Caco-2 (cell line): ENCODE results near the gene NEU1. TPM values are rescaled to one million over a fixed set of nuclear protein-coding genes. Genes with fewer than 3 reads are reported as not detected.

Experiments
- BruUV-seq: library from RNA; stranded (reverse); fragments of 400-500 nt; replicated peaks from 2 replicates; lab custom pipeline; 2021; lab: Mats Ljungman, UMichigan
- CTCF ChIA-PET: fragments of 300-600 bp; sonication (Branson Sonifier 250); formaldehyde crosslinking; loops from one replicate; lab custom pipeline; 2022; ENCODE audit warnings: antibody characterized with exemption; lab: Charles Lee
- POLR2A ChIA-PET: fragments of 300-600 bp; sonication (Branson Sonifier 250); formaldehyde crosslinking; loops from one replicate; lab custom pipeline; 2022; ENCODE audit warnings: antibody characterized with exemption; lab: Charles Lee
- DNase-seq, 2 experiments: peaks; one replicate each; pipeline versions ENCODE4 v3.0.0 to v3.0.0-alpha.2; 2020 to 2022
- H3K27me3 ChIP-seq: replicated peaks from 2 replicates; pipeline ENCODE4 v1.6.0; 2011; ENCODE audit warnings: low read length; ENCODE audit not compliant: control insufficient read depth, insufficient read depth
- H3K36me3 ChIP-seq: 2 replicates; pipeline ENCODE4 v1.5.1; 2011; ENCODE audit warnings: low read length; ENCODE audit not compliant: control insufficient read depth, insufficient read depth
- H3K4me1 ChIP-seq: fragments of 250-450 bp; sonication (Bioruptor Pico); 2 replicates; pipeline ENCODE4 v1.5.1; 2020; ENCODE audit warnings: mild to moderate bottlenecking
- H3K4me3 ChIP-seq: 2 replicates; pipeline ENCODE4 v1.5.1; 2011; ENCODE audit warnings: low read depth, mild to moderate bottlenecking, control low read depth, low read length
- H3K9me3 ChIP-seq: fragments of 250-450 bp; sonication (Bioruptor Pico); 2 replicates; pipeline ENCODE4 v1.5.1; 2020; ENCODE audit warnings: mild to moderate bottlenecking, moderate library complexity
- H3K27ac Mint-ChIP-seq: one replicate; pipeline ENCODE4 v1.8.0; 2022; ENCODE audit warnings: mixed read lengths; ENCODE audit not compliant: unreplicated experiment
- H3K27me3 Mint-ChIP-seq: one replicate; pipeline ENCODE4 v1.8.0; 2022; ENCODE audit warnings: mixed read lengths; ENCODE audit not compliant: insufficient read depth, unreplicated experiment
- H3K36me3 Mint-ChIP-seq: one replicate; pipeline ENCODE4 v1.8.0; 2022; ENCODE audit warnings: mild to moderate bottlenecking, mixed read lengths; ENCODE audit not compliant: insufficient read depth, unreplicated experiment
- H3K4me1 Mint-ChIP-seq: one replicate; pipeline ENCODE4 v1.8.0; 2022; ENCODE audit warnings: low read depth, mixed read lengths; ENCODE audit not compliant: unreplicated experiment
- H3K4me3 Mint-ChIP-seq: one replicate; pipeline ENCODE4 v1.8.0; 2022; ENCODE audit warnings: mild to moderate bottlenecking, moderate library complexity, mixed read lengths; ENCODE audit not compliant: unreplicated experiment
- H3K9me3 Mint-ChIP-seq: one replicate; pipeline ENCODE4 v1.8.0; 2022; ENCODE audit warnings: mixed read lengths; ENCODE audit not compliant: unreplicated experiment
- CTCF ChIP-seq, 2 experiments: fragments of 200-600 bp in 1 of 2; IDR thresholded peaks; 1 replicate in 1 of 2; 2 replicates in 1 of 2; pipeline versions ENCODE4 v1.5.1 to v1.8.0; 2011 to 2022; ENCODE audit warnings: antibody characterized with exemption in 1 of 2, control low read depth in 1 of 2, inconsistent platforms in 1 of 2, low read depth in 1 of 2, low read length in 1 of 2, mild to moderate bottlenecking in 1 of 2, moderate library complexity in 1 of 2; ENCODE audit not compliant: insufficient read depth in 1 of 2, severe bottlenecking in 1 of 2, unreplicated experiment in 1 of 2
- intact Hi-C: fragments of 100-400 bp; cut with micrococcal nuclease; formaldehyde crosslinking; loops from one replicate; pipeline ENCODE4 v1.10.0; 2022; ENCODE audit not compliant: unreplicated experiment
- total RNA-seq: library from RNA; stranded (reverse); gene quantifications from 2 replicates; pipeline ENCODE4 v1.2.3, GENCODE V29; 2022

NEU1 gene
- total RNA-seq, 1 experiment from 2014 or later, result 176 TPM

DNA sequence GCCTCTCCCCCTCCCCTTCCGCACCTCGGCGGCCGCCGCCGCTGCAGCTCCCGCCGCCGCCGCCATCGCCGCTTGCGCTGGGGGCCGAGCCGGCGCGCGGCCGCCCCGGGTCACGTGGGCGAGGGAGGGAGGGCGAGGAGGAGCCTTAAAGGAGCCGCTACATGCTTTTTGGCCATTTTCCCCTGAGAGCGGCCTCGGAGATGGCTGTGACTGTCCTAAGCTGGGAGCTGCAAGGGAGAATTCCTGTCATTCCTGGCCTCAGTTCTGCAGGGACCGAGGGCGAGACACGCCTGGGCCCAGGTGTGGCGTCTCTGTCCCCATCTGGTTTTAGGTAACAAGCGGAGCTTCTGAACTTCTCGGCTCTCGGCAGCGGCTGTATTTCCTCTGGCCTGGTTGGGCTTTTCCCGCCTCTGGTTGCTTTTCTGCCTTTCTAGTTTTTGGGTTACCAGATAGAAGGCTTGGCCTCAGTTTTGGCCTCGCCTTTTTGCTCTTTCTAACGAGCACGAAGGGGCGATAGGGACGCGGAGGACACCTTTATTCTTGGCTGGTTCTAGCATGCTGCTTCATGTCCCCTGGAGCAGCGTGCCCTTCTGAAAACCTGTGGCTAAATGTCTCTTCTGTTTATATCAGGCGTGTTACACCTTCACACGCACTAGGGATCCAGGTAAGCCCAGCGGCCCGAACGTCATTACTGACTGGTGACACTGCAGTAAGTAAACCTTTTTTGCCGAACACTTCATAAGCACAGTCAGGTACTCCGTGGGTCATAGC lies 35.2 kb upstream of the NEU1 start, which contains the start of gene EHMT2:
Gene EHMT2 (minus strand): TSS at position 87 of the 771 bp plus-strand sequence. CDS start 21 bp downstream, at position 66.
- DNase-seq, result peak; percentile 84 to 90
- Histone ChIP-seq H3K4me1 (peaks cover 12% of the 10 kb centered on the region), H3K9me3 (no peaks in the 10 kb centered on the region), H3K36me3 (no peaks in the 10 kb centered on the region; the same call in none of the 2 replicates), H3K27me3 (no peaks in the 10 kb centered on the region), H3K4me3 (peak within 1 kb of the TSS; percentile 97)
- Mint-ChIP-seq H3K36me3 (peaks cover 51% of the 10 kb centered on the region), H3K9me3 (no peaks in the 10 kb centered on the region), H3K27ac (peak within 1 kb of the TSS; percentile 91), H3K27me3 (no peaks in the 10 kb centered on the region), H3K4me3 (peak within 1 kb of the TSS; percentile 96), H3K4me1 (peaks cover 15% of the 10 kb centered on the region)
- CTCF ChIA-PET, result interaction anchor here (0.6 to 3.2 kb wide), 7 partner anchors 11 to 157 kb away, joined by 3 to 24 read pairs (median 4); partner anchors contain the start of gene DXO
- POLR2A ChIA-PET, result interaction anchor here (0.6 to 2.0 kb wide), 14 partner anchors 8 to 401 kb away, joined by 3 to 19 read pairs (median 4); partner anchors contain the start of genes CFB, DXO, HSPA1A and HSPA1L
- no peak for TF ChIP-seq CTCF (IDR thresholded peaks at IDR 0.05; ENCODE audit: insufficient read depth in 1 of 2, low read depth in 1 of 2, low read length in 1 of 2, severe bottlenecking in 1 of 2, unreplicated experiment in 1 of 2)
- intact Hi-C loops, result loop anchor here (1.0 kb wide), 2 partner anchors 34 to 55 kb away; no protein-coding TSS in a partner anchor
- TSS peak; percentile 89 for BruUV-seq

DNA sequence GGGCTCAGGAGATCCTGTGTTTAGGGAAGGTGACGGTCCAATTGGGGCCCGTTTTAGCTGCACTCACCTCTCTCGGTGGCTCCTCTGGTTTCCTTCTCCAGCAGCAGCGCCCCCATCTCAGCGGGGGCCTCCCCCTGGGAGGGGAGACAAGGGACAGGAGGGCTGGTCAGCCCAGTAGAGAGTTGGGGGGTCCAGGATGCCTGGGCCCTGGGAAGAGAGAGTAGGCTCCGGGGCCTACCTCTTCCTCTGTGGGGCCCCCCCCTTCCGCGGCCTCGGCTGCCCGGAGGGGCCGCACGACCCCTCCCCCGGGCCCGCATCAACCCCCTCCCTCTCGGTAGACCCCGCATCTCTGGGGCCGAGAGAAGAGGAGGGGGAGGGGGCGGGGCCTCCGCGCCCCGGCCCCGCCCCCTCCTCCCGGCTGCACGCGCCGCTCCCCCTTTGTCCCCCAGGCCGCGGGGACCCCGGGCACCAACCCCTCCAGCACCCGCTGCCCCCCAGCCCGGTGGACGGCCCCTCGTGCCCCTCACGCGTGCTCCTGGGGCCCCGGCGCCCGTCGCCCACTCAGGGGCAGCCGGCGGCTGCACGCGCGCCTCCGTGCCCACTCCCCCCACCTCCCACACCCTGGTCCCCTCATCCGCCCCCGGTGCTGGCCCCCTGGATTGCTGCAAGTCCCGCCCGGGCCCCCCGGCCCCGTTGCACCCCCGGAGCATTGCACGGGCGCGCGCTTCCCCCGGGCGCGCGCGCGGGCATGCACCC lies 34.4 kb upstream of the NEU1 start:
- H3K36me3 Mint-ChIP-seq, result peaks cover 51% of the 10 kb centered on the region
- Histone ChIP-seq H3K4me1 (peaks cover 9% of the 10 kb centered on the region), H3K4me3 (peak overlapping the region; percentile 97), H3K36me3 (no peaks in the 10 kb centered on the region; the same call in none of the 2 replicates), H3K9me3 (no peaks in the 10 kb centered on the region), H3K27me3 (no peaks in the 10 kb centered on the region)
- BruUV-seq, result no TSS peak
- POLR2A ChIA-PET, result interaction anchor here (0.6 to 2.0 kb wide), 9 partner anchors 8 to 83 kb away, joined by 3 to 19 read pairs (median 4); partner anchors contain the start of genes CFB, HSPA1A, HSPA1L and NEU1
- no peak for TF ChIP-seq CTCF (IDR thresholded peaks at IDR 0.05; ENCODE audit: insufficient read depth in 1 of 2, low read depth in 1 of 2, low read length in 1 of 2, severe bottlenecking in 1 of 2, unreplicated experiment in 1 of 2)
- H3K4me1 Mint-ChIP-seq, result peaks cover 9% of the 10 kb centered on the region
- intact Hi-C loops, result loop anchor here (1.0 kb wide), 1 partner anchor 34 kb away; no protein-coding TSS in a partner anchor
- peak overlapping the region; percentile 71 for H3K27ac Mint-ChIP-seq
- H3K9me3 Mint-ChIP-seq, result no peaks in the 10 kb centered on the region
- H3K27me3 Mint-ChIP-seq, result no peaks in the 10 kb centered on the region
- H3K4me3 Mint-ChIP-seq, result peak overlapping the region; percentile 96
- no peak for DNase-seq
- CTCF ChIA-PET, result interaction anchor here (1.0 to 3.2 kb wide), 3 partner anchors 10 to 55 kb away, joined by 4 to 24 read pairs (median 11); no protein-coding TSS in a partner anchor

- Mint-ChIP-seq H3K36me3 (peaks cover 53% of the 10 kb centered on the region), H3K4me1 (peaks cover 9% of the 10 kb centered on the region), H3K4me3 (peak overlapping the region; percentile 76), H3K27ac (peak overlapping the region; percentile 71), H3K9me3 (no peaks in the 10 kb centered on the region), H3K27me3 (no peaks in the 10 kb centered on the region)
- no TSS peak for BruUV-seq
- Histone ChIP-seq H3K9me3 (no peaks in the 10 kb centered on the region), H3K4me1 (peaks cover 9% of the 10 kb centered on the region), H3K27me3 (no peaks in the 10 kb centered on the region), H3K4me3 (peak overlapping the region; percentile 97), H3K36me3 (no peaks in the 10 kb centered on the region; the same call in none of the 2 replicates)
- ChIA-PET POLR2A (no interaction called here), CTCF (interaction anchor here (3.2 kb wide), 1 partner anchor 56 kb away, joined by 24 read pairs; no protein-coding TSS in a partner anchor)
- intact Hi-C loops, result no loop called here
- no peak for DNase-seq
- TF ChIP-seq CTCF (IDR thresholded peaks at IDR 0.05; ENCODE audit: insufficient read depth in 1 of 2, low read depth in 1 of 2, low read length in 1 of 2, severe bottlenecking in 1 of 2, unreplicated experiment in 1 of 2), result no peak
Measured at GRCh38 chr6:31896493-31896855, 33.9 kb upstream of the NEU1 start.
